ENCODE results near the gene MYOF.
"Not testable (repeated sequence)": the region's sequence is repeated elsewhere in the genome, so short reads cannot be mapped to it uniquely, and the experiment has no call there.

The MYOF gene

DNA sequence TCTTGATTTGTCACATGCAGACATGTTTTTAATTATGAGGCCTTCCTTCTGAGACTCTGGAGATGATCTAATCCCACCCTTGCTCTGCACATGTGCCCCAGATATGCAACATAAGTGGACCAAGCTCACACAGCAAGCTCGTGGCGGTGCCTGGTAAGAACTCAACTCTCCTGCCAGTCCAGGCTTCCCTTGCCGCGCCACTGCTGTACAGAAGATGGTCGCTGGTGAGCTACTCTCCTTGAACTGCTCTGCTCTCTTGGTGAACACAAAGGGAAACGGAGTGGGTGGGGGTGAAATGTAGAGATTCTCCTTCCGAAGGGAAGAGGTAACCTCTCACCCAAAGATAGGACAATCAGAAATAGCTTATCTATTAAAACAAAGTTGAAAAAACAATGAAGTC lies 25.7 kb downstream of the MYOF start:
- DNase-seq = no peak

- DNase-seq = no peak
Observed at GRCh38 chr10:93454736-93455135, 27.4 kb downstream of the MYOF start.

DNA sequence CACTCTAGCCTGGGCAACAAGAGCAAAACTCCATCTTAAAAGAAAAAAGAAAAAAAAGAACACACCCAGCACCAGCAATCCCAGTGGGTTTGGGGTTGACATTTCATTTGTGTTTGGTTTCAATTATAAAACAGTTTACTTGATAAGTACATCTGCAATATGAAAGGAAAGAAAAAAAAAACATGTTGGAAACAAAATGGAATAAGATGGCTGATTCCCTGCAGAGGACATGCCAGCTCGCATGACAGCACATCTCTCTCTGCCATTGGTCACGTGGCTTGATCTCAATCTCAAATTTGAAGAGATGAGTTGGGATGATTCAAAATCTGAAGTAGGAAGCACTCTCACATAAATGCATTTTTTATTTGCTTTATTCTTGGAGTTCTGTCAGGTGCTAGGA lies 28.0 kb downstream of the MYOF start:
- DNase-seq = no peak

DNA sequence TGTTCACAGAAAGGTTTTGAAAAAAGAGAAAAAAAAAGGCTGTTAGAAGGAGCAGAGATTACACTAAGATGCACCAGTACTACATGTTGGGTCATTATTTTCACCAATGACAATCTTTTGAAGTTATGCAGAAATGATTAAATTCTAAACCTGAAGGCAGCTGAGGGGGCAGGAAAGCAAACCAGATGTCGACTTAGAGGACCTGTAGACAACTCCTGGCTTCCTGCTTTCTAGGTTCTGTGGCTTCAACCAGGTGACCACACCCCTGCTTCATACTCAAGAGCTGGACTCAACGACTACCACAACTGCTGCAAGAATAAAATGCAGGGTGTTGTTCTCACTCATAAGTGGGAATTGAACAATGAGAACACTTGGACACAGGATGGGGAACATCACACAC lies 30.0 kb downstream of the MYOF start:
- no peak for DNase-seq

GRCh38 chr10:93451244-93451947 lies 30.7 kb downstream of the MYOF start:
- no peak for DNase-seq

DNA sequence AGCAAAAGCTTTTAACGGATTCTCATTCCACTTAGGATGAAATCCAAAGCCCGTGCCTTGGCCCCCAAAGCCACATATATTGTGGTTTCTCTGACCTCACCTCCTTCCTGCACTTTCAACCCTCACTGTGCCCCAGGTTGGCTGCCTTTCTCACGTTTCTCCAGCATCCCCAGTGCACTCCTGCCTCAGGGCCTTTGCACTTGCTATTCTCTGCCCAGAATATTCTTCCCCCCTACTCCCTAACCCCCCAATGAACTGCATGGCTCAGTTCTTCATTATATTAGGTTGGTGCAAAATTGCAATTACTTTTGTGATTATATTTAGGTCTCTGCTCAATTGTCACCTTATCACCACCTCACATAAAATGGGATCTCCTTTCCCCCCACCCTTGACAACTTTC lies 34.2 kb downstream of the MYOF start:
- DNase-seq = no peak

DNA sequence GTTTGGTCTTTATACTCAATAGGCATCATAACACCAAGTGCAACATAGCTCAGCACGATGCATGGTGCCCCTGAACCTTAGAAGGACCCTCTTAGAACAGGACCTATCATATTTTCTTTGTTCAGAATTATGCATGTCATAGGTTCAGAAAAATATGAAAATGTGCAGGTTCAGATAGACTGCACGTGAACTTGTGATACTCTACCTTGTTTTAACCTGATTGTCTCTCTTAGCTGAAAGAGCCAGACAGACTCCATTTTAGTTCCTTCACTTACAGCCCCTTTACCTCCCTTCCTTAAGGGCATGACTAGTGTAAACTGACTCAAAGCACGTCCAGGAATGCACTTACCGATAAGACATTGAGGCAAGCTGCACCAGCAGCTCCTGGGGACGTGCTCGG lies 35.1 kb downstream of the MYOF start:
- DNase-seq = no peak

DNA sequence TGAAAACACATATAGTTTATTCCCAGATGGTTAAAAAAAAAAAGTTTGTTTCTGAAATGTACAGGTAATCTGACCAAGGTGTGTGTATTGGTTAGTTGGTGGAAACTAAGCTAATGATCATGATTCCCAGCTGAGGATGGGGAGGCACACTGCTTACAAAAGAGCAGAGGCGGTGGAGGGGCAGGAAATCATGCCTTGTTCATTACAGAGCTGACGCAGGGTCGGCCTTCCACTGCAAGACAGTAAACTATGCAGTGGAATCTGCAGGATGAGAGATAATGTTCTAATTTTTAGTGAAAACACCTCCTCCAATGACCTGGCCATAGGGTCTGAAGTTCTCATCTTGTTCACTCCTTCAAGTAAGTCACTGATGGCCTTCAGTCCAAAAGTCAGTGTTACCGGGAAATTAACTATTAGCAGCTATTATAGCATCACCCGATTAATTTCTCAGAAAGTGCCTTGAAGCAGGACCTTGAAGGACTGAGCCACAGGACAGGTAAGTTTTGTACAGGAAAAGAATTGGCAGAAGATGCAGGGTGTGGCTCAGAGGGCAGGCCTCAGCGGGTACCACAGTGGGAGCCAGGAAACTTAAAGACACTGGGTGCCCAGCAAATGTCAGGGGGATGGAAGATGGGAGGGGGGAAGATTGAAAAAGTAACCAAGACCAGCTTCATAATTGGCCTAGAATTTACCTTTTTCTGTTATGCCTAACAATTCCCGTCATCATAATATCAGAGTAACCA lies 36.0 kb downstream of the MYOF start:
- no peak for DNase-seq

DNA sequence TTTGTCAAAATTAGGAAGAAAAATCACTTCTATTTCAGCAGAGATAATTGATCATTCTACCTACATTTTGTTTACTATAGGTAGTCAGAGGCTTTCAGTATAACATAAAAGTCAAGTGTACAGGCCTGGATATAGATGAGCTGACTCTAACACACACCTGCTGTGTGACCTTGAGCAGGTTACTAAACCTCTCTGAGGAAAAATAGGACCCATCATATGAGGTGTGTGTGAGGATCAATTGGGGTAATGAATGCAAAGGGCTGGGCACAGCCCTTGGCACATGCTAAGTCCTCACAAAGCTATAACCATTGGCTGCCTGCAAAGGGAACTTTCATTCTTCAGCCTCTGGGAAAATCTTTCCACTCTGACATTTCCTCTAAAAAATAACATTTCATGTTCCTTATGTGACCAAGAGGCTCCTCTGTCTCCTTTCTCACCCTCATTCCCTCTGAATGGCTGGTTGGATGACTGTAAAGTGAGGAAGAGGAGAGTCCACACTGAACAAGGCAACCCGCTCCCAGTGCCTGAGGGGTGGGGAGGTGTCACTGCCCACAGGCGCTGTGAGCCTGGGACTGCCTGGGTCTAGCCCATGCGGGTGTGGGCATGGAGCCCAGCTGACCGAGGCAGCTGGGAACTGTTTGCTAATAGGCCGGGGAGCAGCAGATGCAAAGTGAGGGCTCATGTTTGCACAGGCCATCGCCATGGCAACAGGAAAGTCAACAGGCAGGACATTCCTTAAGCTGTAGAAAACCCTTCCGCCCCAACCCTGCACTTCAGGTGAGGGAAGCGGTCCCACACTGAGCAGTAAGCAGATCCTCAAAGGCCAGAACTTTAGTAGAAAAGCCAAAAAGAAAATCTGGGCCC lies 36.8 kb downstream of the MYOF start:
- peak; percentile 98 for DNase-seq

DNA sequence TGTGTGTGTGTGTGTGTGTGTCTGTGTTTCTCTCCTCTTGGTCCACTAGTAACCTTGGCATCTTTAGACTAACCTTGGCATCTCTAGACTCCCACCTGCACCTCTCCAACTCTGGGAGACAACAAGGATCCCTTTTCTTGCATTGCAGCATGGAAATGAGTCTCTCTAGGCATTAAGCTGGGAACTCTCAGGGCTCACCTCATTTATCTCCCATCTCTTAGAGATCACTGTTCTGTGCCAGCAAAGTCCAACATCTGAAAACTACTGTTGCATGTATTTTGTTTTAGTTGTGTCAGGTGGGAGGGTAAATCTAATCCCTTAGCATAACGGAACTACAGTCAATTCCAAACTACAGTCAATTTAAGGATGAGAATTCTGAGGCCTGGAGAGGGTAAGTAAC lies 38.7 kb downstream of the MYOF start:
- DNase-seq = no peak

DNA sequence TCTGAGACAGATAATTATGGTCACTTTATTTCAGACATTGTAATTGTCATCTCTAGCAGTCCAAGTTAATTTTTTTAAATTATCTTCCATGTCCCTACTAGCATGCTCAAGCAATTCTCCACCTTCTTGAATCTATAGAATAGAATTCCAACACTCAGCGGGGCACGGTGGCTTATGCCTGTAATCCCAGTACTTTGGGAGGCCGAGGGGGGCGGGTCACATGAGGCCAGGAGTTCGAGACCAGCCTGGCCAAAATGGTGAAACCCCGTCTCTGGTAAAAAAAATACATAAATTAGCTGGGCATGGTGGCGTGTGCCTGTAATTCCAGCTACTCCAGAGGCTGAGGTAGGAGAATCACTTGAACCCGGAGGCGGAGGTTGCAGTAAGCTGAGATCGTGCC lies 39.4 kb downstream of the MYOF start:
- DNase-seq = not testable (repeated sequence)

- no peak for DNase-seq
Observed at GRCh38 chr10:93440591-93441091, 41.5 kb downstream of the MYOF start.

DNA sequence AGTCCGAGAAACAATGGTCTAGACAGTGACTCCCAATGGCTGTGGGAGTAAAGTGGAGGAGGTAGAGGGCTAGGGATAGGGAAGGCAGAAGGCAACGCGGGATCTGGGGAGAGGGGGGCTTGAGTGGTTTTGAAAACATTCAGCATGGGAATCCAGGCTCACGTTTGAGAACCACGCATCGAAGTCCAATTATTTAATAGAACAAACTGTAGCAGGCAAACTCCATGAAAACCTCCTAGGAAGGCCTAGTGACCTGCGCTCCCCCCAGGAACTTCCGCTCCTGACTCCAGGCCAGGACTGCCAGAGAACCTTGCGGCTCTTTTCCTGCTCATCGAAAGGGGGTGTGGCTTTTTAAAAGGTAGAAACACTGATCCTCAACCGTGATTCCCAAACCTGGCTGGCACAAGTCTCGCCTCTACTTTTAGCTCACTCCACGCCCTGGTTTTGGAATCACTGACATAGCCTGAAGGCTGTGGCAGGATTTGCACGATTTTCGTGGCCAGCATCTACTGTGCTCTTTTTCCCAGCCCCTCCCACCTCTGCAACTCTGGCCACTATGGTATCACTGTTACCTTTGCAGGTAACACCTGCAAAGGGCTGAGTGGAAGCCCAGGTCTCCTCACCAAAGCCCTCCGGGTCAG lies 43.4 kb downstream of the MYOF start:
- no peak for DNase-seq

GRCh38 chr10:93437946-93438612 lies 44.1 kb downstream of the MYOF start:
- DNase-seq = no peak

GRCh38 chr10:93437086-93437945 lies 44.8 kb downstream of the MYOF start:
- DNase-seq = no peak

- no peak for DNase-seq
Observed at GRCh38 chr10:93436591-93437085, 45.5 kb downstream of the MYOF start.

DNA sequence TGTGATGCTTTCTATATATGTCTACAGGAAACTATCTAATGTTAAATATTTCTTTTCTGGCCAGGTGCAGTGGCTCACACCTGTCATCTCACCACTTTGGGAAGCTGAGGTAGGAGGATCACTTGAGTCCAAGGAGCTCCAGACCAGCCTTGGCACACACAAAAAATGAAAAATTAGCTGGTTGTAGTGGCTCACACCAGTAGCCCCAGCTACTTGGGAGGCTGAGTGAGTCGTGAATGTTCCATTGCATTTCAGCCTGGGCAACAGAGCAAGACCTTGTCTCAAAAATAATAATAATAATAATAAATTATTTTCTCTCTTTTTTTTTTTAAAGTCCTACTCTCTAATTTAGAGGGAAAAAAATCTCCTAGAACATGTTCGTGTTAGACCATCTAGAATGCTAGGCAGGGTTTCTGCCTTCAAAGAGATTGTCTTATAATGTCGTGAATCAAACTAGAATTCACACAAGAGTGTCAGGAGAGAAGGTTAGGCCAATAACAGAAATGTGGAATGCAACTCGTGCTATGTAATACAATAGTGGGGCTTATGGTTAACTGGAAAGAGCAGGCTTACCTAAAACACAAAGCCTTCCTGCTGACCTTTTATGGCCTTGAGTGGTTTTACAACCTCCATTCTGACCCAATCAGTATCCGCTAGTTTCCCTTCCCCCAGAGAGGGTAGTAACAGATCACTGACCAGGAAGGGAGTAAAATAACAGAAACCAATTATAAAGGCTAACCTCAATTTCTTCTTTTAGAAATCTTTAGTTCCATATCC lies 46.3 kb downstream of the MYOF start:
- no peak for DNase-seq

- no peak for DNase-seq
Observed at GRCh38 chr10:93434991-93435491, 47.1 kb downstream of the MYOF start.

DNA sequence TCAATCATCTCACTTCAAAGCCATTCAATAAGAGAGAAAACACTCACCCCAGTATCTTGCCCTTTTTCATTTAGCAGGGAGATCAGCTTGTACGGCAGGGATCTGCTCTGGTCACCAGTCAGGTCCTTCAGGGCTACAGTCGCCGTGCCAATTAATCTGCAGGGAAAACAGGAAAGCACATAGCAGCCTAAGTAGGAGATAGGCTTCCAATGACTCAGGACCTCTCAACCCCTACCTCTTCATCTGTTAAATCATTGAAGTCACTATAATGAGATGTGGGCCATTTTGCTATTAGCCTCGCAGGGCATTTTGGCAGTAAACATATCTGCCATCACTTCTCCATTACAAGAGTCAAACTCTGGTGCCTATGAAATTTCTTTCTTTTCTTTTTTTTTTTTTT lies 50.8 kb downstream of the MYOF start:
- DNase-seq = no peak

DNA sequence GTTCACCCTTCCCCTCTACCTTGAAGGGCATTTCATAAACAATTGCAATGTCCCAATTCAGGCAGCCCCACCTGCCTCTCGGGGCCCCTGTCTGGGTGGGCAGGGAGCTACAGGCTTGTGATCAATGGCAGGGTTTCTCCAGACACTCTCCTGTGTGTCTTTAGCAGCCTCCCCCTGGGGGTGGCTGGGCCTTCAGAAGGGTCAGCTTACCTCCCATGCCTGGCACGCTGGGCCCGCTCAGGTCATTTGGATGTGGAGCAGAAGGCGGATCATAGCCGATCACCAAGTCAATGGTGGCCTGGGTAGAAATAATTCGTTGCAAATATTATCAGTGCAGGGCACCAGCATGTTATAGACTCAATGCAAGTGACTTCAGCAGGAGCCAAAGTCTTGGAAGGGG lies 56.3 kb downstream of the MYOF start:
- no peak for DNase-seq

Data from SHP77 (cell line).